GM19324 (cell line): ENCODE data around the gene ROMO1.

Experiments
- ATAC-seq: cut with Tn5 transposase; IDR thresholded peaks from one replicate; pipeline ENCODE4 v1.9.1; 2021; ENCODE audit warnings: mild to moderate bottlenecking, moderate library complexity; ENCODE audit not compliant: unreplicated experiment, low FRiP score

The ROMO1 gene

GRCh38 chr20:35699127-35699956 is at the start of gene ROMO1, which contains the start of gene NFS1:
Gene ROMO1 (plus strand): TSS chr20:35699405. CDS start chr20:35699633, 228 bp downstream.
Gene NFS1 (minus strand): TSS chr20:35699352. CDS start chr20:35699288, 64 bp downstream.
- ATAC-seq, result peak; percentile 55

DNA sequence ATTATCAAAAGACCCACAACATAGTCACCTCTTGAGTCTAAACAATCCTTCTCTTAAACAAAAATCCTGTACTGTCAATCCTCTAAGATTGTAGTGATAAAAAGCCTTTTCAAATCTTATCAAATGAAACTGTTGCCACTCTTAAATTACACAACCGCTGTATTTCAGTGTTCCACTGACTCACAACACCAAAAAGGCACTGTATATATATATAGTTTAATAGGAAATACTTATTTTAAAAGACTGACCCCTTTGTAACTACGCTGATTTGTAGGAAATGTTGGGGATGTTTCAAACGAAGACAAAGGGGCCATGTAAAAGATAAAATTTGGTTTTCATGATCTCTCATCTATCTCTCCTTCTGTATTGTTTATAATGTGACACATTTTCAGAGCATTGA is 48.6 kb upstream of the ROMO1 start:
- no peak for ATAC-seq

DNA sequence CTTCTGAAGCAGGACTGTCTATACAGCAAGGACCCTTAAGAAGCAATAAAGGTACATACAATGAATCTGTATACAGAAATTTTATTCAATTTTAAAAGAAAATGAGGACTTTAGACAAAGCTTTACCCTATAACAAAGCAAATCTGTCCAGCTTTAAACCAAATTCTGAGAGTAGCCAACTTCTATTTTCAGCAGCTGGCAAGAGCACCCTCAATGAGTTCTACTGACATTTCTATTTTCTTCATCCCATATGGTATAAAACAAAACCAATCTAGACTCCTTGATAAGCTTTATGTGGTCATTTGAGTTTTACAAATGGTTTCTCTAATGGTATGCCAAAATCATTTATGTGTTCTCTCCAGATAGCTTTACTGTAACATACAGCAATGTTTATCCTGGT is 47.2 kb upstream of the ROMO1 start:
- no peak for ATAC-seq

- no peak for ATAC-seq
These were observed 46.4 kb upstream of the ROMO1 start for GRCh38 chr20:35652641-35653429.

DNA sequence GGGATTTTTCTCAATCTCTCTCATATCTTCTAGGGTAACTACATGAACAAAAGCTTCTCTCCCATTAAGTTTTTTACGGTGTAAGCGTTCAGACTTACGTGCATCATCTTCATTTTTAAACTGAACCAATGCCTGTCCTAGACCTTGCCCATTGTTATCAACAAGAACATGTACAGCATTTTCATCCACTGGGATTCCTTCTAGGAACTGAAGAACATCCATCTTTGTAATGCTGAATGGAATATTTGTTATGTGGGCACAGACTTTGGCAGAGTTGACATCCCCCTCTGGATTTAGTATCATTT is 45.8 kb upstream of the ROMO1 start:
- ATAC-seq, result no peak

GRCh38 chr20:35653893-35654292 is 45.3 kb upstream of the ROMO1 start:
- no peak for ATAC-seq

DNA sequence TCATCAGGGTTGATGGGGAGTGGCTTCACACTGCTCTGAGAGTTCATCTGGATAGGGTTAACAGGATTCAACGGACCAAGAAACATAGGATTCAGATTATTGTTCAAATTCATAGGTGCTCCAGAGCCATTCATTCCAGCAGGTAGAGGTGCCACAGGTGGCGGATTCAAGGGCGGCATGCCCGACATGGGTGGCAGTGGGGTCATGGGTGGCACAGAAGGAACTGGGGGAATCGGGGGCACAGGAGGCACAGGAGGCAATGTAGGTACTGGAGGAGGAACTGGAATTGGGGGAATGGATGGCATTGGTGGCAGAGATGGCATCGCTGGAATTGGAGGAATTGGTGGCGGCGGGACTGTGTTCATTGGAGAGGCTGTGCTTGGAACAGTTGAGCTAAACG is 44.8 kb upstream of the ROMO1 start:
- ATAC-seq, result no peak

- ATAC-seq, result no peak
These were observed 41.9 kb upstream of the ROMO1 start for GRCh38 chr20:35657271-35657670.

- ATAC-seq, result no peak
These were observed 38.9 kb upstream of the ROMO1 start for GRCh38 chr20:35660122-35660937.

DNA sequence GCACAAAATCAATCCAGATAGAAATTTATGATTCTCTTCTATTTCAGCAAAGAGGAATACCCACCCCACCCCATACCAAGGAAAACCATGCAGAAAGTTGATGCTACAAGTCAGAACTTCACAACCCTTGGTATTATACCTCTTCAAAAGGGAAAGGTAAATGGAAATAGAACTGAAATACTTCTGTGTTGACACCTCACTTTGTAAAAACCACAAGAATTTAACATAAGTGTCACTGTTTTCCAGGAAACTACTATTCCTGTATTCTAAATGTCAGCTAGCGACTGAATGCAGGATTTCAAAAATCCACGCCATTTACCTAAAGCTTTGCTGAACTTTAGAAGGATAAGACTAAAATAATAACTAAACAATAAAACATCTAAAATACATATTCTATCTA is 38.2 kb upstream of the ROMO1 start:
- ATAC-seq, result no peak

DNA sequence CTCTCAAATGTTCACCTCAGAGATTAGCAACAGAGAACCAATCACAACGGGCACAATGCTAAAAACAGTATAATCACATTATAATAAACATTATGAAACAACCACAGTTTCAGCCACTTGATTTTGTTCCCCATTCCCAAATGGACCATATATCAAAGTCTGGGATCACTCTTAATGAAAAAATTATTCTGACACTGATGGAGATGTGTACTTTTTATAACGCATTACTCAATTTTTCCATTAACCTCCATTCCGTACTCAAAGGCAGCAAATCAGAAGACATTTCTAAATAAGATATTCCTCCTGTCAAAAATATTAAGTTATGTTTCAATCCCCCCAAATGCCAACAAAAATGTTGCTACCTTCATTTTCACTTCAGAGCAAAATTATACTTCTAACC is 37.3 kb upstream of the ROMO1 start:
- no peak for ATAC-seq

DNA sequence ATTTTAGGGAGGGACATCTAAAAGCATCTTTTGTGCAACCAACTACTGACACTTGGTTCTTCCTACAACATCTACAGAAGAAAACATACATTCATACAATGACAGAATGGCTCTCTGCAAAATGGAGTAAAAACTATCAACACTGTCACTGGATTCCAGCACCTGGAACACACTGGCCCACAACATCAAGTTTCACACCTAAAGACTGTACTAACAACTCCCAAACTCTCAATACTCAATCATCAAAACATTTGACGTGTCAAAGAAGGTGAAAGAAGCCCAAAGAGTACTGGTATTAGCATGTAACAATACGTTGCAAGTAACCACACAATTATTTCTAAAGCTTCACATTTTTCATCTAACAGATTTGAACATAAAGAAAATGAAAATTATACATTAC is 36.7 kb upstream of the ROMO1 start:
- no peak for ATAC-seq

GRCh38 chr20:35663516-35664465 is 35.4 kb upstream of the ROMO1 start:
- peak; percentile 35 for ATAC-seq

DNA sequence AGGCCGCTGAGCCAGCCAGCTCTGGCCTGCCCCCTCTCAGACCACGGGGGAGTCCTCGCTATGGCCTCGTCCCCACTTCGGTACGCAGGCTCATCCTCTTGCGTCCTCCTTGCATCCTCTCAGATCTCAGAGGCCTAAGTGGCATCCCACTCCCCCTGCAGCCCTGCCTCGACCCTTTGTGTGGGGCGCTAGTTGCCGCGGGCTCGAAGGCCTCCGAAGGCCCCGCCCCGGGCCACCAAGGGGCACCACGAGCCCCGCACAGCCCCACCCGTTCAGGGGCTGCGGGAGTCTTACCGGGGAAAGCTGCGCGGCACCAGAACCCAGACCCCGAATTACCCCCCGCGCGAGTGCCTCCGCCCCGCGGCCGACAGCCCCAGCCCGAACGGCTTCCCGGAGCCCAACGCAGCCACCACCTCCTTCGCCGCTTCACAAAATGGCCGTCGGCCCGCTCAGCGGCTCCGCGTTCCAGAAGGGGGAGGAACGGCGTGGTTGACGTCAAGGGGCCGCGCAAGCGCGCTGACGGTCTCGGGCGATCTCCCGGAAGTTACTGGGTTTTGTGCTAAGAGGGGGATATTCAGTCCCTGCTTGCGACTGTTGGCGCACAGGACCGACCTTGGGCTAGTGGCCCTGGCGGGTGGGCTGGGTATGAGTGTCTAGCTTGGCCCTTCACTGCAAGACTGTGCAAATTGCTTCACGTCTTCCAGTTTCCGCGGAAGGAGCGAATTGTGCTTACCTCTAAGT is 34.6 kb upstream of the ROMO1 start, which contains the start of the genes CPNE1 and RBM12:
Gene CPNE1, minus strand, starts transcription at position 435 of the 741 bp plus-strand sequence. CDS start 31,977 bp downstream, outside the sequence.
Gene RBM12, minus strand, starts transcription at position 435 of the 741 bp plus-strand sequence. CDS start 9,578 bp downstream, outside the sequence.
- ATAC-seq, result peak; percentile 69

DNA sequence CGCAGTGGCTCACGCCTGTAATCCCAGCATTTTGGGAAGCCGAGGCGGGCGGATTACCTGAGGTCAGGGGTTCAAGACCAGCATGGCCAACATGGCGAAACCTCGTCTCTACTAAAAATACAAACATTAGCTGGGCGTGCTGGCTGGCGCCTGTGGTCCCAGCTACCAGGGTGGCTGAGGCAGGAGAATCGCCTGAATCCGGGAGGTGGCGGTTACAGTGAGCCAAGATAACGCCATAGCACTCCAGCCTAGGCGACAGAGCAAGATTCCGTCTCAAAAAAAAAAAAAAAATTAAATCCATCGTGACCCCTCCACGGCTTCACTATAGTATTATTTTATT is 33.3 kb upstream of the ROMO1 start:
- ATAC-seq, result no peak

DNA sequence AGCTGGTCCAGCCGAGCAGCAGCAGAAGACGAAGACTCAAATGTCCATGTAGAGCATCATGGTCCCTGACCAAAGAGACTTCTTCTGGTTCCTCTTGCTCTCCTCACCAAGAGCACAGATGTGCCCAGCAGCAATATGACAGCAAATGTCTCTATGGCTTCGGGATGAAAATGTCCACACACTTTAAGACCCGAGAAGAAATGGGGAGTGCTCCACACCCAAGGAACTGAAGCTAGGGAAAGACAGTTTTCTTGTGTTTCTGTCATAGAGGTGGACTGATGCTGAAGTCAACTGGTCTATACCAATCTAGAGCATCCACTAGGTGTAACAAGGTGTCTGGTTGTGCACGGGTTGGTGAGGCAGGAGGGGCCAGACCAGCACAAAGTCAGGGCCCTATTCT is 30.0 kb upstream of the ROMO1 start:
- no peak for ATAC-seq

- ATAC-seq, result no peak
These were observed 29.5 kb upstream of the ROMO1 start for GRCh38 chr20:35669681-35670080.

DNA sequence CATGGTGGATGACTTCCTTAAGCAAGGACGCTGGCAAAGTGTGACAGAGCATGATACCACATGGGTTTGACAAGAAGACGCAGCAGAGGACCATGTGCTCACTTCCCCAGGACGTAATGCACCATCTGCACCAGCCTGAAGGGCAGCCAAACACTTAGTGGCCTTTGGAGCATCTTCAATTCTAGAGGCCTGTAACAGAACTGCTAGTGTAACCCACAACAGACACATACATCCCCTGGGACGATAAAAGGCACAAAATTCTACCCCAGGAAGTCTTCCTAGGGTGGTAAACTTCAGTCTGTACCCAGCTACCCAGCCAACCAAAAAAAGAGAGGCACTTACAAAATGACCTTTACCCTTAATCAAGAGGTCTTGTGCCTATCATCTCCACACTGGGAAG is 25.3 kb upstream of the ROMO1 start:
- ATAC-seq, result no peak

GRCh38 chr20:35674921-35675320 is 24.3 kb upstream of the ROMO1 start:
- ATAC-seq, result no peak
